ENCODE results near the gene LRMDA.
"Not testable (repeated sequence)": the region's sequence is repeated elsewhere in the genome, so short reads cannot be mapped to it uniquely, and the experiment has no call there.

The LRMDA gene

DNA sequence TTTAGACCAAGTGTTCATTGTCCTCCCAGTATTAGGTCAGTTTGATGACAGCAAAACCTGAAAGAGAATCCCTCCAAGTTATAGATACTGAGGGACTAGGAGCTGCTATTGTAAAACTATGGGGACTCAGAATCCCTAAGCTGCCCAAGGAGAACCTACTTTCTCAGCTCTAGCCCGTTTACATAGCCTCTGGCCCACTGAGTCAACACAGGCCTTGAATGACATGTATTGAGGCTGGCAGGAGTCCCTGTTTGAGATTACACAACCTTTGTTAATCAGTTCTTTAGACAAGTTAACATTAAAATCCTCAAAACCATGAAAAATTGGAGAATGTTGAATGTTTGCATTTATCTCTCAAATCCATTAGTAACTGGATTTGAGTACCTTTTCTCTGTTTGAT is 1127.2 kb downstream of the LRMDA start:
- no peak for DNase-seq
- in situ Hi-C loops (cut with MboI; ENCODE audit: low pct_unique_long_range_greater_than_20kb, low sequenced_read_pairs) = no loop called here

DNA sequence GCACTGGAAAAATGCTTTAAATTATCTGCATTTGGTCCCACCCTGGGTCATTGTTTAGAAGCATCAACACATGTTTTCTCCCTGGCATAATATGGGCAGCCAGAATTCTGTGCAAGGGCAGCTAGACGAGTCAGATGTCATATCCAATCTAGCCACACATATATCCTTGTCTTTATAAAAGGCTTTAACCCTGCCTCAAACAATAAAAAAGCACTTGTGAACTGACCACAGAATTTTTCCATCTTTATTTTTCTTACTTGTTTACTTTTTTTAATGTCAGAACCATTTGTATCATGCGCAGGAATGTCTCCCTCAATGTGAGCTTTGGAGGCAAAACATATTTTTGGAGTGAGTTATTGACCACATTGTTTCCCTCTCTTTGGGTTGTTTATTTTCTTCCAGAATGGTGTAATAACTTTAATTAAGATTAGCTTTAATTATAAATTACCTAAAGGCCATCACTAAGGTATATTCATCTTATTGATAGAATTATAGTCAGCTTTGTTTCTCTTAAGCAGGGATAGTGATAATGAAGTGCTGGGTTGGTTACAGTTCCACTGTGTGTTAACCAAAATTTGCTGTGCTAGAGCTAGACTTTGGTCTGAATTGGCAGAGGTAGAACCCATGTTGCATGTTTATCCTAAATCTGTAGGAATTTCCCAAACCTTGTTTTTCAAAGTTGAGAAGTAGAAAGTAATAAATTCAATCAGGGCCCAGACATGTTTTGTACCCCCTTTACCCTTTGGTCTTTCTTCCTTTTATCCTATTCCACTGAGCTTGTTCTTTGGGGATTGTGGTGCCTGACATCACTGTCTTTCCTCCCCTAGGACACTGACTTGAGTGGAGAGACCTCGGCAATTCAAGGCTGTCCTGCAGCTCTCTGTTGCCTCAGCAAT is 1127.8 kb downstream of the LRMDA start:
- in situ Hi-C loops (cut with MboI; ENCODE audit: low pct_unique_long_range_greater_than_20kb, low sequenced_read_pairs) = no loop called here
- DNase-seq = no peak

- DNase-seq = no peak
- in situ Hi-C loops (cut with MboI; ENCODE audit: low pct_unique_long_range_greater_than_20kb, low sequenced_read_pairs) = no loop called here
Measured at GRCh38 chr10:76559892-76560220, 1128.4 kb downstream of the LRMDA start.

DNA sequence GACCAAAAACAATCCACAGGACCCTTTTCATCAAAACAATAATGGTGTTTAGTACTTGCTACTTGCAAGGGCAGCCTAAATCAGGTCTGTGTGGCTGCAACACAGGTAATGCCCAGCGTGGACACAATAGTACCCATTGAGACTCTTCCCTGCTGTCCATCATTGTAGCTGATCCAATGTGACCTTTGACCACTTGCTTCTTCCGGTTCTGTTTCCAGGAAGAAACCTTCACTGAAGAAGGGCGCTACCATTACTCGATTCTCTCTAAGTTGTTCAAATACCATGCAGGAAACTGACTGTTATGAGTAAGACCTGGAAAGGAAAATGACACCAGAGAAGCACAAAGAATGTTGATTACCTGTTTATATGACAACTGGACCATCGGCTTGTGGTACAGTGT is 1128.9 kb downstream of the LRMDA start:
- in situ Hi-C loops (cut with MboI; ENCODE audit: low pct_unique_long_range_greater_than_20kb, low sequenced_read_pairs) = no loop called here
- no peak for DNase-seq

DNA sequence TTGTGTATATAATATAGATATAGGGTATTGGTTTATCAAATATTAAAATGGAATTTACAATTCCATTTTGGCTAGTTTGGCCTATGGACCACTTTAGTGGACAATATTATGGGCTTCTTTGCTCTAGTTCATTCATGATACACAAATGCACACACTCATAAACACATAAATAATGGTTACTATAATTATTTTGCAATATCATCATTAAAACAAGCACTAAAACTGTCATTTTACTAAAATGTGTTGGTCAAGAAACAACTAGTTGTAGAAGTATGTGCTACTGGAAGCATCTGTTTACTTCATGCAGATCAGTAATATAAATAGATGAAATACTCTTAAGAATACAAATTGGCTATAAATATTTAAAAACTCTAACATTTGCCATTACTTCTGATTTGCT is 1131.9 kb downstream of the LRMDA start:
- no peak for DNase-seq
- in situ Hi-C loops (cut with MboI; ENCODE audit: low pct_unique_long_range_greater_than_20kb, low sequenced_read_pairs) = no loop called here

DNA sequence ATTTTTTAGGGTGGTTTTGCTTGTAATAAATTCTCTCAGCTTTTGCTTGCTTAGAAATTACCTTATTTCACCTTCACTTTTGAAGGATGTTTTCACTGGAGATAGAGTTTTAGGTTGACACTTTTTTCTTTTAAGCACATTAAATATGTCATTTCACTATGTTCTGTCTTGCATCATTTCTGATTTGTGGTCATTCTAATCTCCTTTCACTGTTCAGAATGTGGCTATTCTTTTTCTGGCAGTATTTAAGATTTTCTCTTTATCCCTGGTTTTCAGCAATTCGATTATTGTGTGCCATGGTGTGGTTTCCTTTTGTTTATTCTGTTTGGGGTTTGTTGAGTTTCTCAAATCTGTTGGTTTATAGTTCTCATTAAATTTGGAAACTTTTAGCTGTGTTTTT is 1140.6 kb downstream of the LRMDA start:
- no peak for DNase-seq
- in situ Hi-C loops (cut with MboI; ENCODE audit: low pct_unique_long_range_greater_than_20kb, low sequenced_read_pairs) = no loop called here

DNA sequence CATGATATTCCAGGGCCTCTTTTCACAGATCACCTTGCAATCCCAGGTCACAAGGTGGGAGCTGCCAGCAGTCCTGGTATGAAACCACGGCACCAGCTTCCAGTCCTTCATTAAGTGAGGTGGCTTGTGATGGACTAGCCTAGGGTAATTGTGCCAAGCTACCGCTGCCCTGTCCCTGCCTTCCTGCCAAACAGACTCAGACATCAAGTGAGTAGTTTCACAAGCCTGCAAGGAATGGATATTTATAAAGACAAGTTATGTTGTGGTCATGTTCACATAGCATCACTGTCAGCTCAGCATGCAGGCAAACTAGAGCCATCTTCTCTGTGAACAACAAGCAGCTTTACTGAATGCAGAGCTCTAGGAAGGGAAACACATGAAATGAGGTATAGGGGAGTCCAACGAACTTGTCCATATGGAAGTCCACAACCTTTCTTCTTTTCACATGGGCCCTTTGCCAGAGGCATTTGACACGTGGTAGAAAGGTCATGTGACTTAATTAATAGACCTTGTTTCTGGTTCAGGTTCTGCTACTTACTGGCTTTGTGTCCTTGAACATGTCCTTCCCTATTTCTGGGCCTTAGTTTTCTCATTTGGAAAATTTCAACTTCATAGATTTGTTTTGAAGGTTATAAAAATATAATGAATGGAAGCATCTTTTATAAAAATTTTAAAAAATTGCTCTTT is 1145.0 kb downstream of the LRMDA start:
- in situ Hi-C loops (cut with MboI; ENCODE audit: low pct_unique_long_range_greater_than_20kb, low sequenced_read_pairs) = no loop called here
- no peak for DNase-seq

- in situ Hi-C loops (cut with MboI; ENCODE audit: low pct_unique_long_range_greater_than_20kb, low sequenced_read_pairs) = no loop called here
- DNase-seq = no peak
Measured at GRCh38 chr10:76577455-76577854, 1146.0 kb downstream of the LRMDA start.

- in situ Hi-C loops (cut with MboI; ENCODE audit: low pct_unique_long_range_greater_than_20kb, low sequenced_read_pairs) = no loop called here
- no peak for DNase-seq
Measured at GRCh38 chr10:76581506-76582256, 1150.3 kb downstream of the LRMDA start.

DNA sequence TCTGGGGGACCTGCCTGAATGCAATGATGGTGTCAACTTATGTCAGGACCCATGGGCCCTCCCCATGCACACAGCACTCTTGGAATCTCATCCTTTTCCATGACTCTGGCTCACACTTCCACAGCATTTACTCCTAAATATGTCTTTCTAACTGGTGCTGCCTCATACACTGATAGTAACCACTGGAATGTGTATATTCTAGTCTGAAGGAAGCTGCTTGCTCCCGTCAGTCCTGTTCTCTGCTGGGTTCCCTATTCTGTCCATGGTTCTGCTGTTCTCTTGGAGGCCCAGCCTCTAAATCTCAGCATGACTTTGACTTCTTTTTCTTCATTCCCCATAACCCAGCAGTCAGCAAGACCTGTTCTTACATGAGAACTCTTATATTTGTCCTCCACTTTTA is 1151.1 kb downstream of the LRMDA start:
- no peak for DNase-seq
- in situ Hi-C loops (cut with MboI; ENCODE audit: low pct_unique_long_range_greater_than_20kb, low sequenced_read_pairs) = no loop called here

DNA sequence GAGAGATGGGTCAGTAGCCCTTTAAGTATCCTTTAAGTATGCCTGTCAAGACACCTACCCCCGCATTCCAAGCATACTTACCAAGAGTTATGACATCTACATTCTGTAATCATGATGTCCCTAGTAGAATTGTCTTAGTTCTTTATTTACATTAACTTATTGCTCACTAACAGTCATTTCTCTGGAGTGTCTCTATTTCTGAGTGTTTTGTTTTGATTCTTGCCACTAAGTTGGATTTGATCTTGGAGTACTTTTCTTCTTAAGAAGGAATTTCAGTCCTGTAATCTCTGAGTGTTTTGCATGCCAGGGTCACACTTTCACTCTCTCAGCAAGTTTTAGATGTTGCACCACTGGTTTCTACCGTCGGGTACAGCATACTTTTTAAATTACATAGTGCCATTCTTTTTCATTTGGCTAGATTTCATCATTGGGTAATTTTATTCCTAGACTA is 1152.3 kb downstream of the LRMDA start:
- in situ Hi-C loops (cut with MboI; ENCODE audit: low pct_unique_long_range_greater_than_20kb, low sequenced_read_pairs) = no loop called here
- no peak for DNase-seq

GRCh38 chr10:76584466-76584865 is 1153.0 kb downstream of the LRMDA start:
- in situ Hi-C loops (cut with MboI; ENCODE audit: low pct_unique_long_range_greater_than_20kb, low sequenced_read_pairs); DNase-seq: not testable (repeated sequence)
